ENCODE data around the gene HNRNPM. TPM values are rescaled to one million over a fixed set of nuclear protein-coding genes. Genes with fewer than 3 reads are reported as not detected.
A peak's percentile ranks its signal among the peaks of the same experiment; 100 is the strongest.

Gene HNRNPM
- total and polyA plus RNA-seq, 2 experiments from 2014 or later: 69.3 to 159 TPM

DNA sequence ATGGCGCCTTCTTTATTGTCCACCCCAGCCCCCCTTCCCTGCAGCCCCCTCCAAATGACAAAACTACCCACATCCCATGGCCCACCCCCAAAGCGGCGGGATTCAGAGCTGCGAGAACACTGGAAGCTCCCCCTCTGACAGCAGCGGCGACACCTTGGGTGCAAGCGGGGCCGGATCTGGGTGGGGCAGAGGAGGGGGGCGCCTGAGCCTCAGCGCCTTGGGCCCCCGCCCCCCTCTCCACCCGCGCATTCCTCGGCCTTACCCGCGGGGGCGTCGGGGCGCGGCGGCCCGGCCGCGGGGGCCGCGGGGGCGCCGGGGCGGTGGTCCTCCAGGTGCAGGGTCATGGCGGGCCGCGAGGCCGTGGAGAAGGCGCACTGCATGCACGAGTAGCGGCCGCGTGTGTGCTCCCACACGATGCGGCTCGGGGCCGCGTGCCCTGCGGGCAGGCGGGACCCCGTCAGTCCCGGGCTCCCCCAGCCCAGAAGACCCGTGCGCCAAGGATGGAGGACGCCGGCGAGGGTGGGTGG is 65.9 kb downstream of the HNRNPM start:
- WGBS (ENCODE audit: low lambda C conversion rate, missing lambda C conversion rate): 100% methylated on average over 16 of the region's 52 CpGs
- TF ChIP-seq EZH2phosphoT487 (IDR thresholded peaks at IDR 0.05; ENCODE audit: low read depth, severe bottlenecking, unreplicated experiment): no peak
- no peak for TF ChIP-seq EZH2 (IDR thresholded peaks at IDR 0.05; ENCODE audit: borderline replicate concordance)
- TF ChIP-seq, protein P1, sequence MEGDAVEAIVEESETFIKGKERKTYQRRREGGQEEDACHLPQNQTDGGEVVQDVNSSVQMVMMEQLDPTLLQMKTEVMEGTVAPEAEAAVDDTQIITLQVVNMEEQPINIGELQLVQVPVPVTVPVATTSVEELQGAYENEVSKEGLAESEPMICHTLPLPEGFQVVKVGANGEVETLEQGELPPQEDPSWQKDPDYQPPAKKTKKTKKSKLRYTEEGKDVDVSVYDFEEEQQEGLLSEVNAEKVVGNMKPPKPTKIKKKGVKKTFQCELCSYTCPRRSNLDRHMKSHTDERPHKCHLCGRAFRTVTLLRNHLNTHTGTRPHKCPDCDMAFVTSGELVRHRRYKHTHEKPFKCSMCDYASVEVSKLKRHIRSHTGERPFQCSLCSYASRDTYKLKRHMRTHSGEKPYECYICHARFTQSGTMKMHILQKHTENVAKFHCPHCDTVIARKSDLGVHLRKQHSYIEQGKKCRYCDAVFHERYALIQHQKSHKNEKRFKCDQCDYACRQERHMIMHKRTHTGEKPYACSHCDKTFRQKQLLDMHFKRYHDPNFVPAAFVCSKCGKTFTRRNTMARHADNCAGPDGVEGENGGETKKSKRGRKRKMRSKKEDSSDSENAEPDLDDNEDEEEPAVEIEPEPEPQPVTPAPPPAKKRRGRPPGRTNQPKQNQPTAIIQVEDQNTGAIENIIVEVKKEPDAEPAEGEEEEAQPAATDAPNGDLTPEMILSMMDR (IDR thresholded peaks at IDR 0.05; ENCODE audit: poor library complexity): no peak
- H4K20me1 ChIP-seq (ENCODE audit: insufficient read depth, poor library complexity, severe bottlenecking): no peaks in the 10 kb centered on the region
- H3K79me2 ChIP-seq: peaks cover 13% of the 10 kb centered on the region
- no peak overlapping the region for H3K4me2 ChIP-seq
- H3K9me2 ChIP-seq (replicated peaks; ENCODE audit: insufficient read depth): no peaks in the 10 kb centered on the region
- no peaks in the 10 kb centered on the region for H3K36me3 ChIP-seq (replicated peaks; ENCODE audit: insufficient read depth, low read depth)
- no peaks in the 10 kb centered on the region for H3K27me3 ChIP-seq
- H3K9me3 ChIP-seq (ENCODE audit: low read depth): no peaks in the 10 kb centered on the region
- H2AFZ ChIP-seq: no peak overlapping the region
- H3K4me3 ChIP-seq: no peak overlapping the region
- H3K4me1 ChIP-seq (ENCODE audit: insufficient read depth): peaks cover 17% of the 10 kb centered on the region
- no peak for DNase-seq (ENCODE audit: low spot score)
- H3K27ac ChIP-seq: no peak overlapping the region

DNA sequence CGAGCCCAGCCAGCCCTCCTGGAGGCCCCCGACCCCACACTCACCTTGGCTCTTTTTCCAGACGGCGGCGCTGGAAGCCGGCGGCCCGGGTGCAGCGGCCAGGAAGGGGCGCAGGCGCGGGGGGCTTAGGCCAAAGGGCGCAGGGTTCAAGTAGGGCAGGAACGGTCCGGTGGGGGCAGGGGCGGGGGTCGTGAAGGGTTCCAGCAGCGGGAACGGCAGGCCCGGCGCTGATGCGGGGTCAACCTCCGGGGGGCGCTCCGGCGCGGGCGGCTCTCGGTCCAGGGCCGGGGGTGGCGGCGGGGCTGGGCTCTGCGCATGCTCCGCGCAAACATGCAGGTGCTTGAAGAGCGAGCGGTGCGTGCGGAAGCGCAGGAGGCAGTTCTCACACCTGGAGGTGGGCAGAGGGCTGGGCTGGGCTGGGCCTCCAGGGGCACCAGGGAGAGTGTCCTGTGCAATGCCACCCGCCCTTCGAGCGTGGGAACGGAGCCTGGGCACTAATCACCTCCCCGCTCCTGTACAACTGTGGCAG is 66.9 kb downstream of the HNRNPM start:
- H3K27me3 ChIP-seq: no peaks in the 10 kb centered on the region
- H3K4me2 ChIP-seq: no peak overlapping the region
- DNase-seq (ENCODE audit: low spot score): peak; percentile 7
- no peaks in the 10 kb centered on the region for H3K36me3 ChIP-seq (replicated peaks; ENCODE audit: insufficient read depth, low read depth)
- peaks cover 13% of the 10 kb centered on the region for H3K79me2 ChIP-seq
- WGBS (ENCODE audit: low lambda C conversion rate, missing lambda C conversion rate): 99% methylated on average over 16 of the region's 45 CpGs
- H3K27ac ChIP-seq: no peak overlapping the region
- H3K4me1 ChIP-seq (ENCODE audit: insufficient read depth): peaks cover 13% of the 10 kb centered on the region
- no peaks in the 10 kb centered on the region for H3K9me3 ChIP-seq (ENCODE audit: low read depth)
- no peak overlapping the region for H2AFZ ChIP-seq
- no peak overlapping the region for H3K4me3 ChIP-seq
- H3K9me2 ChIP-seq (replicated peaks; ENCODE audit: insufficient read depth): no peaks in the 10 kb centered on the region
- TF ChIP-seq EZH2phosphoT487 (IDR thresholded peaks at IDR 0.05; ENCODE audit: low read depth, severe bottlenecking, unreplicated experiment) (no peak), EZH2 (IDR thresholded peaks at IDR 0.05; ENCODE audit: borderline replicate concordance) (no peak)
- H4K20me1 ChIP-seq (ENCODE audit: insufficient read depth, poor library complexity, severe bottlenecking): no peaks in the 10 kb centered on the region

DNA sequence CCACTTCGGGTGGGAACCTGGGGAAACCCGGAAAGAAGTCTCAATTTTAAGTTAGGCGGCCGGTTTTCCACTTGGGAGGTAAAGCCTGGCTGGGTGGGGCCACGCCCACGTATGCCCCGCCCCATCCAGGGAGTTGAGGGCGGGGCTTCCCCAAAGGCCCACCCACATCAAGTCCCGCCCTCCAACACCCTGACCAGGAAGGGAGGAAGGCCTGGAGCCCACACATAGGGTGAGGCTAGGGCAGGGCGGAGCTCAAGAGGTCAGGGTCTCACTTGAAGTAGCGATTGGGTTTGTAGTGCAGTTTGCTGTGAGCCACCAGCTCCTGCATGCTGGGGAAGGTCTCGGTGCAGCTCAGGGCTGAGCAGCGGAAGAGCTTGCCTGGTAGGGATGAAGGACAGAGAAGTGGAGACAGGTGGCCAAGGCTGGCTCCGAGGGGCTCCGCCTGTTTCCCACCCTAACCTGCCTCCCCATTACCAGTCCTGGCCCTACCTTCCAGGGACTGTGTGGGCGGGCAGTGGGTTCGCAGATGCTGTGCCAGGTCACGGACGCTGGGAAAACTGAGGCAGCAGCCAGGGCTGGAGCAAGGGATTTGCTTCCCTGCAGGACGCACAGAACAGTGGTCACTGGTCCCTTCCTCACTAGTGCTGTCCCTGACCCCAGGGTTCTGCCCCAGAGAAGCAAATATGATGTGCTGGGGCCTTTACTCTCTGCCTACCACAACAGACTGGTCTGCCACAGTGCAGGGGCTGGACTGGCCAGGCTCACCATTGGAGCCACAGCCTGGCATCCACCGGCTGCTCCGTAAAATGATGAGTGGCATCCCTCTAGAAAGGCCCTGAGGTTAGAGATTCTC is 67.6 kb downstream of the HNRNPM start:
- no peaks in the 10 kb centered on the region for H4K20me1 ChIP-seq (ENCODE audit: insufficient read depth, poor library complexity, severe bottlenecking)
- no peak for DNase-seq (ENCODE audit: low spot score)
- H3K27me3 ChIP-seq: no peaks in the 10 kb centered on the region
- no peak overlapping the region for H3K4me3 ChIP-seq
- H3K27ac ChIP-seq: peak overlapping the region; percentile 99
- 89% methylated on average over 16 of the region's 22 CpGs for WGBS (ENCODE audit: low lambda C conversion rate, missing lambda C conversion rate)
- H2AFZ ChIP-seq: no peak overlapping the region
- H3K4me2 ChIP-seq: peak overlapping the region; percentile 79
- no peak for TF ChIP-seq EZH2phosphoT487 (IDR thresholded peaks at IDR 0.05; ENCODE audit: low read depth, severe bottlenecking, unreplicated experiment)
- TF ChIP-seq, protein P1 (IDR thresholded peaks at IDR 0.05; ENCODE audit: poor library complexity): no peak
- TF ChIP-seq EZH2 (IDR thresholded peaks at IDR 0.05; ENCODE audit: borderline replicate concordance): no peak
- H3K4me1 ChIP-seq (ENCODE audit: insufficient read depth): peaks cover 13% of the 10 kb centered on the region
- H3K9me3 ChIP-seq (ENCODE audit: low read depth): no peaks in the 10 kb centered on the region
- H3K36me3 ChIP-seq (replicated peaks; ENCODE audit: insufficient read depth, low read depth): no peaks in the 10 kb centered on the region
- H3K9me2 ChIP-seq (replicated peaks; ENCODE audit: insufficient read depth): no peaks in the 10 kb centered on the region
- H3K79me2 ChIP-seq: peaks cover 13% of the 10 kb centered on the region

All from hepatocyte (in vitro differentiated cells).